GM23338 (cell line): ENCODE data around the gene IDI1. TPM values are rescaled to one million over a fixed set of nuclear protein-coding genes. Genes with fewer than 3 reads are reported as not detected.
A peak's percentile ranks its signal among the peaks of the same experiment; 100 is the strongest.

Source experiments
- ATAC-seq: fragments of 200-7000 bp; cut with Tn5 transposase; 3 replicates; pipeline ENCODE4 v1.9.1; 2020
- DNase-seq: peaks from one replicate; pipeline ENCODE4 v3.0.0-alpha.2; 2015; ENCODE audit warnings: low spot score
- H2AFZ ChIP-seq: fragments of 200-600 bp; sonication (generic); 2 replicates; pipeline ENCODE4 v1.8.0; 2016; ENCODE audit warnings: antibody characterized with exemption, mild to moderate bottlenecking, moderate library complexity
- H3F3A ChIP-seq: fragments of 200-600 bp; sonication (generic); replicated peaks from 2 replicates; pipeline ENCODE4 v1.8.0; 2017; ENCODE audit warnings: antibody characterized with exemption, mixed run types, low read depth
- H3K27ac ChIP-seq: fragments of 200-600 bp; sonication (generic); 2 replicates; pipeline ENCODE4 v1.6.1; 2016; ENCODE audit warnings: low read depth
- H3K27me3 ChIP-seq: fragments of 200-600 bp; sonication (generic); 2 replicates; pipeline ENCODE4 v1.8.0; 2016; ENCODE audit warnings: mild to moderate bottlenecking, mixed run types, moderate library complexity; ENCODE audit not compliant: insufficient read depth
- H3K36me3 ChIP-seq: fragments of 200-600 bp; sonication (generic); 2 replicates; pipeline ENCODE4 v1.8.0; 2016; ENCODE audit warnings: mild to moderate bottlenecking; ENCODE audit not compliant: insufficient read depth
- H3K4me1 ChIP-seq: fragments of 200-600 bp; sonication (generic); 2 replicates; pipeline ENCODE4 v1.8.0; 2016; ENCODE audit warnings: mild to moderate bottlenecking, moderate library complexity; ENCODE audit not compliant: insufficient read depth
- H3K4me2 ChIP-seq: fragments of 200-600 bp; sonication (generic); 2 replicates; pipeline ENCODE4 v1.7.1; 2017; ENCODE audit warnings: mixed run types
- H3K4me3 ChIP-seq: fragments of 200-600 bp; sonication (generic); 2 replicates; pipeline ENCODE4 v1.6.1; 2016; ENCODE audit warnings: mixed run types
- H3K79me2 ChIP-seq: fragments of 200-600 bp; sonication (generic); replicated peaks from 2 replicates; pipeline ENCODE4 v1.8.0; 2017; ENCODE audit warnings: mild to moderate bottlenecking; ENCODE audit not compliant: insufficient read depth
- H3K9me2 ChIP-seq: fragments of 200-600 bp; sonication (generic); 2 replicates; pipeline ENCODE4 v1.8.0; 2017; ENCODE audit not compliant: insufficient read depth
- H4K20me1 ChIP-seq: fragments of 200-600 bp; sonication (generic); replicated peaks from 2 replicates; pipeline ENCODE4 v1.8.0; 2017; ENCODE audit warnings: mild to moderate bottlenecking; ENCODE audit not compliant: insufficient read depth
- H3K27ac Mint-ChIP-seq: 2 replicates; pipeline ENCODE4 v1.8.0; 2020; ENCODE audit warnings: inconsistent platforms, mild to moderate bottlenecking, moderate library complexity, mixed read lengths
- H3K27me3 Mint-ChIP-seq: 3 replicates; pipeline ENCODE4 v1.8.0; 2022; ENCODE audit warnings: low read depth, mild to moderate bottlenecking, moderate library complexity, mixed read lengths, inconsistent platforms; ENCODE audit not compliant: insufficient read depth, poor library complexity
- H3K36me3 Mint-ChIP-seq: 3 replicates; pipeline ENCODE4 v1.8.0; 2021; ENCODE audit warnings: low read depth, mild to moderate bottlenecking, inconsistent platforms, moderate library complexity, mixed read lengths
- H3K4me1 Mint-ChIP-seq: 3 replicates; pipeline ENCODE4 v1.8.0; 2020; ENCODE audit warnings: mild to moderate bottlenecking, inconsistent platforms, mixed read lengths
- H3K4me3 Mint-ChIP-seq: 3 replicates; pipeline ENCODE4 v1.8.0; 2021; ENCODE audit warnings: moderate library complexity, mild to moderate bottlenecking, inconsistent platforms, mixed read lengths
- H3K9me3 Mint-ChIP-seq: 3 replicates; pipeline ENCODE4 v1.8.0; 2020; ENCODE audit warnings: moderate library complexity, mild to moderate bottlenecking, inconsistent platforms, mixed read lengths
- CREB1 ChIP-seq: fragments of 250-450 bp; sonication (Bioruptor Pico); IDR thresholded peaks from 2 replicates; pipeline ENCODE4 v1.5.0; 2020; ENCODE audit warnings: low read depth, mild to moderate bottlenecking, moderate library complexity
- EZH2 ChIP-seq: fragments of 200-600 bp; sonication (generic); IDR thresholded peaks from one replicate; pipeline ENCODE4 v1.8.0; 2017; ENCODE audit warnings: antibody characterized with exemption, mild to moderate bottlenecking, low read depth; ENCODE audit not compliant: unreplicated experiment
- EZH2phosphoT487 ChIP-seq: fragments of 200-600 bp; sonication (generic); IDR thresholded peaks from one replicate; pipeline ENCODE4 v1.8.1; 2018; ENCODE audit warnings: antibody characterized with exemption; ENCODE audit not compliant: unreplicated experiment
- JUNB ChIP-seq: IDR thresholded peaks from one replicate; pipeline ENCODE4 v1.6.1; 2016; ENCODE audit warnings: antibody characterized with exemption; ENCODE audit not compliant: unreplicated experiment
- NANOG ChIP-seq: IDR thresholded peaks from 2 replicates; pipeline ENCODE4 v1.6.1; 2016; ENCODE audit warnings: antibody characterized with exemption, borderline replicate concordance
- POLR2AphosphoS5 ChIP-seq: IDR thresholded peaks from 2 replicates; pipeline ENCODE4 v1.6.1; 2016; ENCODE audit warnings: antibody characterized with exemption, low read depth
- STAT1 ChIP-seq: IDR thresholded peaks from one replicate; pipeline ENCODE4 v1.6.1; 2016; ENCODE audit warnings: antibody characterized with exemption; ENCODE audit not compliant: unreplicated experiment
- ZNF114 ChIP-seq: fragments of 250-450 bp; sonication (Bioruptor Pico); IDR thresholded peaks from 2 replicates; pipeline ENCODE4 v1.5.0; 2020; ENCODE audit warnings: mild to moderate bottlenecking, moderate library complexity
- ZNF331 ChIP-seq: fragments of 250-450 bp; sonication (Bioruptor Pico); IDR thresholded peaks from 2 replicates; pipeline ENCODE4 v1.5.0; 2020; ENCODE audit warnings: low read depth, mild to moderate bottlenecking, moderate library complexity
- polyA plus RNA-seq: library from polyadenylated mRNA; unstranded; fragments of >200 nt; fragmentation: Nextera tagmentation; extraction: Ambion mirVana; gene quantifications from 2 replicates; pipeline ENCODE4 v1.2.1, GENCODE V29; 2016
- total RNA-seq: library from RNA; depleted of rRNA; stranded (reverse); fragments of >200 nt; shearing (Covaris generic); gene quantifications from 2 replicates; pipeline ENCODE4 v1.2.3, GENCODE V29; 2014
- TF ChIP-seq, protein P1 (sequence below): IDR thresholded peaks from one replicate; pipeline ENCODE4 v1.6.1; 2018; ENCODE audit warnings: antibody characterized with exemption; ENCODE audit not compliant: unreplicated experiment
- TF ChIP-seq, protein P2 (sequence below), 2 experiments: fragments of 200-600 bp in 1 of 2; sonication (generic) in 1 of 2; conservative IDR thresholded peaks; 2 replicates each; pipeline versions ENCODE4 v1.5.1 to v1.6.1; 2016 to 2017; ENCODE audit warnings: antibody characterized with exemption in 2 of 2, low read depth in 2 of 2, mild to moderate bottlenecking in 2 of 2, moderate library complexity in 1 of 2
- TF ChIP-seq, protein P3 (sequence below): fragments of 250-450 bp; sonication (Bioruptor Pico); IDR thresholded peaks from 2 replicates; pipeline ENCODE4 v1.5.0; 2020; ENCODE audit warnings: mild to moderate bottlenecking, moderate library complexity

Gene IDI1
- total and polyA plus RNA-seq, 2 experiments from 2014 or later = 119 to 154 TPM

DNA sequence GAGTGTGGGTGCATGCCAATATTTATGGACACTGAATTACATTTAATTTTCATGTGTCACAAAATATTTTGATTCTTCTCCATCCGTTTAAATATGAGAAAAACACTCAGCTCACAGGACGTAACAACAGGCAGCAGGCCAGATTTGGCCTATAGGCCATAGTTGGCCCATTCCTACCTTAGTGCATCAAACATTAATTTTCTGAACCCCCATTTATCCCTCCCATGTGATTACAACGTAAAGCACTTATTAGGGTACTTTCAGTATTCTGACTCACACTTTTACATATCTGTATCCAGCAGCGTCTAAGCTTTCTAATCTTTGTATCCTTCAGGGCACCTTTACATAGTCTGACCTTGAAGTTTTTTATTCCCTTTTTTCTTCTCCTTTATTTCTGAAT lies 4.0 kb downstream of the IDI1 start (continued):
- TF ChIP-seq, protein P1, sequence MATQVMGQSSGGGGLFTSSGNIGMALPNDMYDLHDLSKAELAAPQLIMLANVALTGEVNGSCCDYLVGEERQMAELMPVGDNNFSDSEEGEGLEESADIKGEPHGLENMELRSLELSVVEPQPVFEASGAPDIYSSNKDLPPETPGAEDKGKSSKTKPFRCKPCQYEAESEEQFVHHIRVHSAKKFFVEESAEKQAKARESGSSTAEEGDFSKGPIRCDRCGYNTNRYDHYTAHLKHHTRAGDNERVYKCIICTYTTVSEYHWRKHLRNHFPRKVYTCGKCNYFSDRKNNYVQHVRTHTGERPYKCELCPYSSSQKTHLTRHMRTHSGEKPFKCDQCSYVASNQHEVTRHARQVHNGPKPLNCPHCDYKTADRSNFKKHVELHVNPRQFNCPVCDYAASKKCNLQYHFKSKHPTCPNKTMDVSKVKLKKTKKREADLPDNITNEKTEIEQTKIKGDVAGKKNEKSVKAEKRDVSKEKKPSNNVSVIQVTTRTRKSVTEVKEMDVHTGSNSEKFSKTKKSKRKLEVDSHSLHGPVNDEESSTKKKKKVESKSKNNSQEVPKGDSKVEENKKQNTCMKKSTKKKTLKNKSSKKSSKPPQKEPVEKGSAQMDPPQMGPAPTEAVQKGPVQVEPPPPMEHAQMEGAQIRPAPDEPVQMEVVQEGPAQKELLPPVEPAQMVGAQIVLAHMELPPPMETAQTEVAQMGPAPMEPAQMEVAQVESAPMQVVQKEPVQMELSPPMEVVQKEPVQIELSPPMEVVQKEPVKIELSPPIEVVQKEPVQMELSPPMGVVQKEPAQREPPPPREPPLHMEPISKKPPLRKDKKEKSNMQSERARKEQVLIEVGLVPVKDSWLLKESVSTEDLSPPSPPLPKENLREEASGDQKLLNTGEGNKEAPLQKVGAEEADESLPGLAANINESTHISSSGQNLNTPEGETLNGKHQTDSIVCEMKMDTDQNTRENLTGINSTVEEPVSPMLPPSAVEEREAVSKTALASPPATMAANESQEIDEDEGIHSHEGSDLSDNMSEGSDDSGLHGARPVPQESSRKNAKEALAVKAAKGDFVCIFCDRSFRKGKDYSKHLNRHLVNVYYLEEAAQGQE = no peak
- TF ChIP-seq EZH2 (no peak), CREB1 (CRISPR knock-in tag) (no peak), STAT1 (no peak), ZNF114 (CRISPR knock-in tag) (no peak), POLR2AphosphoS5 (no peak), JUNB (no peak), EZH2phosphoT487 (no peak), NANOG (no peak), ZNF331 (no peak)
- TF ChIP-seq, protein P2, sequence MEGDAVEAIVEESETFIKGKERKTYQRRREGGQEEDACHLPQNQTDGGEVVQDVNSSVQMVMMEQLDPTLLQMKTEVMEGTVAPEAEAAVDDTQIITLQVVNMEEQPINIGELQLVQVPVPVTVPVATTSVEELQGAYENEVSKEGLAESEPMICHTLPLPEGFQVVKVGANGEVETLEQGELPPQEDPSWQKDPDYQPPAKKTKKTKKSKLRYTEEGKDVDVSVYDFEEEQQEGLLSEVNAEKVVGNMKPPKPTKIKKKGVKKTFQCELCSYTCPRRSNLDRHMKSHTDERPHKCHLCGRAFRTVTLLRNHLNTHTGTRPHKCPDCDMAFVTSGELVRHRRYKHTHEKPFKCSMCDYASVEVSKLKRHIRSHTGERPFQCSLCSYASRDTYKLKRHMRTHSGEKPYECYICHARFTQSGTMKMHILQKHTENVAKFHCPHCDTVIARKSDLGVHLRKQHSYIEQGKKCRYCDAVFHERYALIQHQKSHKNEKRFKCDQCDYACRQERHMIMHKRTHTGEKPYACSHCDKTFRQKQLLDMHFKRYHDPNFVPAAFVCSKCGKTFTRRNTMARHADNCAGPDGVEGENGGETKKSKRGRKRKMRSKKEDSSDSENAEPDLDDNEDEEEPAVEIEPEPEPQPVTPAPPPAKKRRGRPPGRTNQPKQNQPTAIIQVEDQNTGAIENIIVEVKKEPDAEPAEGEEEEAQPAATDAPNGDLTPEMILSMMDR (conservative IDR thresholded peaks at IDR 0.05; ENCODE audit: low read depth in 2 of 2) = no peak

DNA sequence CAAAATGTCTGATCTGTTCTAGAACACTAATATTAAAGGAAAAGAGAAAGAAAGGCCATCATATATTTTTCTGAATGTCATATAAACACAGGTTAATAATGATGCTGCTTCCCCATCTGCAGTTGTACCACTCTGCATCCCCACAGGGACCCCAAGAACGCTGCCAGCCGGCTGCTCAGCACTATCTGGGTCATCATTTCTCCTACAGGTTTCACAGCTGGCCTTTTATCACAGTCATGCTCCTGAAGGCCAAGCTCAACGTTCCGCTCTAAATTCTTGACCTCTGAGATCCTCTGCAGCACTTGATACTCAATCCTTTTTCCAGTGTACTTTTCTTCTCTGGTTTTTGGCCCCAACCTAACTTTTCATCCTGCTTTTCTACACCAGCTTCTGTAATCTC lies 4.8 kb downstream of the IDI1 start:
- ATAC-seq = no peak
- Histone ChIP-seq H2AFZ (no peak overlapping the region), H3K79me2 (peaks cover 47% of the 10 kb centered on the region), H3K4me1 (peaks cover 16% of the 10 kb centered on the region), H3K27me3 (no peaks in the 10 kb centered on the region), H4K20me1 (peaks cover 42% of the 10 kb centered on the region), H3K36me3 (peaks cover 51% of the 10 kb centered on the region), H3K27ac (peak overlapping the region; percentile 51), H3F3A (peaks cover 36% of the 10 kb centered on the region), H3K4me3 (no peak overlapping the region), H3K4me2 (peak overlapping the region; percentile 70; the same call in 1 of the 2 replicates), H3K9me2 (no peaks in the 10 kb centered on the region)
- Mint-ChIP-seq H3K4me1 (peaks cover 21% of the 10 kb centered on the region), H3K27ac (peak overlapping the region; percentile 15; the same call in 1 of the 2 replicates), H3K36me3 (peaks cover 53% of the 10 kb centered on the region), H3K9me3 (no peaks in the 10 kb centered on the region), H3K27me3 (peaks cover 17% of the 10 kb centered on the region), H3K4me3 (no peak overlapping the region)
- DNase-seq = no peak
- TF ChIP-seq, protein P3, sequence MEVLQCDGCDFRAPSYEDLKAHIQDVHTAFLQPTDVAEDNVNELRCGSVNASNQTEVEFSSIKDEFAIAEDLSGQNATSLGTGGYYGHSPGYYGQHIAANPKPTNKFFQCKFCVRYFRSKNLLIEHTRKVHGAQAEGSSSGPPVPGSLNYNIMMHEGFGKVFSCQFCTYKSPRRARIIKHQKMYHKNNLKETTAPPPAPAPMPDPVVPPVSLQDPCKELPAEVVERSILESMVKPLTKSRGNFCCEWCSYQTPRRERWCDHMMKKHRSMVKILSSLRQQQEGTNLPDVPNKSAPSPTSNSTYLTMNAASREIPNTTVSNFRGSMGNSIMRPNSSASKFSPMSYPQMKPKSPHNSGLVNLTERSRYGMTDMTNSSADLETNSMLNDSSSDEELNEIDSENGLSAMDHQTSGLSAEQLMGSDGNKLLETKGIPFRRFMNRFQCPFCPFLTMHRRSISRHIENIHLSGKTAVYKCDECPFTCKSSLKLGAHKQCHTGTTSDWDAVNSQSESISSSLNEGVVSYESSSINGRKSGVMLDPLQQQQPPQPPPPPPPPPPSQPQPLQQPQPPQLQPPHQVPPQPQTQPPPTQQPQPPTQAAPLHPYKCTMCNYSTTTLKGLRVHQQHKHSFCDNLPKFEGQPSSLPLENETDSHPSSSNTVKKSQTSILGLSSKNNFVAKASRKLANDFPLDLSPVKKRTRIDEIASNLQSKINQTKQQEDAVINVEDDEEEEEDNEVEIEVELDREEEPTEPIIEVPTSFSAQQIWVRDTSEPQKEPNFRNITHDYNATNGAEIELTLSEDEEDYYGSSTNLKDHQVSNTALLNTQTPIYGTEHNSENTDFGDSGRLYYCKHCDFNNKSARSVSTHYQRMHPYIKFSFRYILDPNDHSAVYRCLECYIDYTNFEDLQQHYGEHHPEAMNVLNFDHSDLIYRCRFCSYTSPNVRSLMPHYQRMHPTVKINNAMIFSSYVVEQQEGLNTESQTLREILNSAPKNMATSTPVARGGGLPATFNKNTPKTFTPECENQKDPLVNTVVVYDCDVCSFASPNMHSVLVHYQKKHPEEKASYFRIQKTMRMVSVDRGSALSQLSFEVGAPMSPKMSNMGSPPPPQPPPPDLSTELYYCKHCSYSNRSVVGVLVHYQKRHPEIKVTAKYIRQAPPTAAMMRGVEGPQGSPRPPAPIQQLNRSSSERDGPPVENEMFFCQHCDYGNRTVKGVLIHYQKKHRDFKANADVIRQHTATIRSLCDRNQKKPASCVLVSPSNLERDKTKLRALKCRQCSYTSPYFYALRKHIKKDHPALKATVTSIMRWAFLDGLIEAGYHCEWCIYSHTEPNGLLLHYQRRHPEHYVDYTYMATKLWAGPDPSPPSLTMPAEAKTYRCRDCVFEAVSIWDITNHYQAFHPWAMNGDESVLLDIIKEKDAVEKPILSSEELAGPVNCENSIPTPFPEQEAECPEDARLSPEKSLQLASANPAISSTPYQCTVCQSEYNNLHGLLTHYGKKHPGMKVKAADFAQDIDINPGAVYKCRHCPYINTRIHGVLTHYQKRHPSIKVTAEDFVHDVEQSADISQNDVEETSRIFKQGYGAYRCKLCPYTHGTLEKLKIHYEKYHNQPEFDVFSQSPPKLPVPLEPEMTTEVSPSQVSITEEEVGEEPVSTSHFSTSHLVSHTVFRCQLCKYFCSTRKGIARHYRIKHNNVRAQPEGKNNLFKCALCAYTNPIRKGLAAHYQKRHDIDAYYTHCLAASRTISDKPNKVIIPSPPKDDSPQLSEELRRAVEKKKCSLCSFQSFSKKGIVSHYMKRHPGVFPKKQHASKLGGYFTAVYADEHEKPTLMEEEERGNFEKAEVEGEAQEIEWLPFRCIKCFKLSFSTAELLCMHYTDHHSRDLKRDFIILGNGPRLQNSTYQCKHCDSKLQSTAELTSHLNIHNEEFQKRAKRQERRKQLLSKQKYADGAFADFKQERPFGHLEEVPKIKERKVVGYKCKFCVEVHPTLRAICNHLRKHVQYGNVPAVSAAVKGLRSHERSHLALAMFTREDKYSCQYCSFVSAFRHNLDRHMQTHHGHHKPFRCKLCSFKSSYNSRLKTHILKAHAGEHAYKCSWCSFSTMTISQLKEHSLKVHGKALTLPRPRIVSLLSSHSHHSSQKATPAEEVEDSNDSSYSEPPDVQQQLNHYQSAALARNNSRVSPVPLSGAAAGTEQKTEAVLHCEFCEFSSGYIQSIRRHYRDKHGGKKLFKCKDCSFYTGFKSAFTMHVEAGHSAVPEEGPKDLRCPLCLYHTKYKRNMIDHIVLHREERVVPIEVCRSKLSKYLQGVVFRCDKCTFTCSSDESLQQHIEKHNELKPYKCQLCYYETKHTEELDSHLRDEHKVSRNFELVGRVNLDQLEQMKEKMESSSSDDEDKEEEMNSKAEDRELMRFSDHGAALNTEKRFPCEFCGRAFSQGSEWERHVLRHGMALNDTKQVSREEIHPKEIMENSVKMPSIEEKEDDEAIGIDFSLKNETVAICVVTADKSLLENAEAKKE (CRISPR knock-in tag) = no peak
